Adrenal gland (tissue), 12 donors: Measurements from ENCODE around the gene TPRG1L. TPM values are rescaled to one million over a fixed set of nuclear protein-coding genes. Genes with fewer than 3 reads are reported as not detected.
"Not testable (repeated sequence)": the region's sequence is repeated elsewhere in the genome, so short reads cannot be mapped to it uniquely, and the experiment has no call there.

Experiments
- DNase-seq, 7 donors: peaks; one replicate each; pipeline ENCODE4 v3.0.0-alpha.2; 2019 to 2020
- H3K27ac ChIP-seq, 5 donors: fragments of 200-600 bp; sonication (generic) in 4 of 5; 1 replicate in 3 of 5; 2 replicates in 2 of 5; pipeline versions ENCODE4 v1.5.1 to v1.8.0; 2016 to 2020; ENCODE audit warnings: mild to moderate bottlenecking in 1 of 5
- H3K27me3 ChIP-seq: fragments of 200-600 bp; 2 replicates; pipeline ENCODE4 v1.8.0; 2021
- H3K36me3 ChIP-seq, 2 donors: fragments of 200-600 bp; replicated peaks in 1 of 2; 1 replicate in 1 of 2; 2 replicates in 1 of 2; pipeline versions ENCODE4 v1.5.1 to v1.8.0; 2018 to 2022
- H3K4me1 ChIP-seq, 2 donors: fragments of 200-600 bp; replicated peaks in 1 of 2; 1 replicate in 1 of 2; 2 replicates in 1 of 2; pipeline versions ENCODE4 v1.5.1 to v1.8.0; 2018 to 2021
- H3K4me3 ChIP-seq, 4 donors: fragments of 200-600 bp; sonication (generic) in 3 of 4; one replicate each; pipeline ENCODE4 v1.5.1; 2016 to 2018
- H3K9me3 ChIP-seq, 3 donors: fragments of 200-600 bp; sonication (generic) in 1 of 3; replicated peaks in 1 of 3; 1 replicate in 2 of 3; 2 replicates in 1 of 3; pipeline versions ENCODE4 v1.5.1 to v1.8.0; 2016 to 2021
- CTCF ChIP-seq, 6 experiments: fragments of 450-650 bp in 4 of 6; fragments of 200-600 bp in 2 of 6; sonication (generic) in 1 of 6; IDR thresholded peaks; 1 replicate in 5 of 6; 2 replicates in 1 of 6; pipeline versions ENCODE4 v1.5.1 to v1.8.0; 2016 to 2021; ENCODE audit warnings: antibody characterized with exemption in 6 of 6, mild to moderate bottlenecking in 2 of 6, moderate library complexity in 1 of 6
- POLR2A ChIP-seq, 2 donors: fragments of 450-650 bp; IDR thresholded peaks; one replicate each; pipeline ENCODE4 v1.6.1; 2017; ENCODE audit warnings: antibody characterized with exemption in 2 of 2, mild to moderate bottlenecking in 2 of 2, moderate library complexity in 1 of 2
- WGBS, 4 donors: extraction: QIAGEN DNeasy Blood & Tissue Kit in 2 of 4; methylation state at CpG; one replicate each; pipeline versions ENCODE4 v1.1.5 to v1.1.7; 2013 to 2017; 5-methylcytosine and 5-hydroxymethylcytosine counted together
- intact Hi-C, 2 donors: fragments of 100-400 bp; cut with DNase I; formaldehyde crosslinking; loops; one replicate each; pipeline versions ENCODE4 v1.14.1 to v1.15.0; 2022 to 2023
- polyA plus RNA-seq, 3 donors: library from polyadenylated mRNA; stranded (reverse); fragments of 200-250 nt in 2 of 3; fragments of 350-450 nt in 1 of 3; fragmentation: Illumina TruSeq in 1 of 3; extraction: RNeasy Lipid Tissue Mini Kit (QIAGEN cat#74804) in 1 of 3; gene quantifications; one replicate each; pipeline ENCODE4 v1.2.3, GENCODE V29; 2013 to 2014
- total RNA-seq, 9 donors: library from RNA; depleted of rRNA in 4 of 9; stranded (reverse); fragments of >200 nt in 4 of 9; fragments of 120-200 nt in 1 of 9; fragmentation: NEBNext Ultra II Directional in 1 of 9; extraction: Animal tissue kit (Norgen Biotek cat#: 25700) in 1 of 9; gene quantifications; one replicate each; pipeline versions ENCODE4 v1.1.0 to v1.2.4, GENCODE V29; 2013 to 2023
- donor health status: healthy with polysubstance abuse.
- donor health status: Bipolar disorder and iron deficiency.
- donor health status: DM: yes; HTN: yes; CAD: no.
- donor health status: DM: no; HTN: no; CAD: no.
- donor health status: DM: no; HTN: no; CAD: no.
- donor health status: DM: yes; HTN: yes; CAD: no.

Gene TPRG1L
- total and polyA plus RNA-seq, 12 donors: 15.8 to 52.1 (median 41.4) TPM

DNA sequence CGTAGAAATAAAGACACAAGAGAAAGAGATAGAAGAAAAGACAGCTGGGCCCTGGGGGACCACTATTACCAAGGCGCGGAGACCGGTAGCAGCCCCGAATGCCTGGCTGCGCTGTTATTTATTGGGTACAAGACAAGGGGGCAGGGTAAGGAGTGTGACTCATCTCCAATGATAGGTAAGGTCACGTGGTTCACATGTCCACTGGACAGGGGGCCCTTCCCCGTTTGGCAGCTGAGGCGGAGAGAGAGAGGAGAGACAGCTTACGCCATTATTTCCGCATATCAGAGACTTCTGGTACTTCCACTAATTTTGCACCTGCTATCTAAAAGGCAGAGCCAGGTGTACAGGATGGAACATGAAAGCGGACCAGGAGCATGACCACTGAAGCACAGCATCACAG lies 4.1 kb upstream of the TPRG1L start:
- H3K4me3 ChIP-seq: no peak overlapping the region
- no peaks in the 10 kb centered on the region for H3K9me3 ChIP-seq
- H3K27me3 ChIP-seq: no peaks in the 10 kb centered on the region
- no peak for TF ChIP-seq CTCF (IDR thresholded peaks at IDR 0.05)
- no peak for DNase-seq
- peaks cover 14 to 25% of the 10 kb centered on the region in 2 donors for H3K4me1 ChIP-seq
- 57 to 74% (median 61%) methylated on average over 12 of the region's 12 CpGs for WGBS, 4 donors
- intact Hi-C loops: loop anchor here in 1 of 2 donors (2.0 kb wide), 1 partner anchor 130 kb away; no protein-coding TSS in a partner anchor
- H3K36me3 ChIP-seq: no peaks in the 10 kb centered on the region
- no peak overlapping the region for H3K27ac ChIP-seq

- peak in 5 of 7 donors; percentile 33 to 71 (median 50) for DNase-seq
- intact Hi-C loops: loop anchor here in 1 of 2 donors (2.0 kb wide), 1 partner anchor 130 kb away; no protein-coding TSS in a partner anchor
Measured at GRCh38 chr1:3621151-3621671, 3.6 kb upstream of the TPRG1L start.

GRCh38 chr1:3622102-3622501 lies 2.7 kb upstream of the TPRG1L start:
- H3K9me3 ChIP-seq, H3K36me3 ChIP-seq, intact Hi-C loops, DNase-seq, H3K27ac ChIP-seq, H3K27me3 ChIP-seq, H3K4me3 ChIP-seq: not testable (repeated sequence)
- WGBS, 4 donors: 73 to 90% (median 85%) methylated on average over 9 of the region's 9 CpGs
- H3K4me1 ChIP-seq: peaks cover 15 to 35% of the 10 kb centered on the region in 2 donors

More at GRCh38 chr1:3621151-3621671, 3.6 kb upstream of the TPRG1L start:
- H3K4me3 ChIP-seq, H3K9me3 ChIP-seq, H3K27me3 ChIP-seq, H3K36me3 ChIP-seq, H3K27ac ChIP-seq: not testable (repeated sequence)
- 24 to 33% (median 28%) methylated on average over 12 to 14 of the region's 15 CpGs for WGBS, 4 donors
- TF ChIP-seq CTCF (IDR thresholded peaks at IDR 0.05): peak; percentile 26 to 73 (median 50)
- peaks cover 15 to 30% of the 10 kb centered on the region in 2 donors for H3K4me1 ChIP-seq

- no peaks in the 10 kb centered on the region for H3K9me3 ChIP-seq
- no peaks in the 10 kb centered on the region for H3K27me3 ChIP-seq
- intact Hi-C loops: no loop called here
- H3K27ac ChIP-seq: peak overlapping the region in 1 of 5 donors; percentile 97
- H3K4me3 ChIP-seq: peak overlapping the region; percentile 26 to 100 (median 48)
- peaks cover 0 to 15% of the 10 kb centered on the region in 2 donors for H3K36me3 ChIP-seq
- H3K4me1 ChIP-seq: peaks cover 15 to 35% of the 10 kb centered on the region in 2 donors
- WGBS, 4 donors: 31 to 36% (median 35%) methylated on average over 21 to 23 of the region's 23 CpGs
- no peak for DNase-seq
- TF ChIP-seq CTCF (IDR thresholded peaks at IDR 0.05) (no peak), POLR2A (IDR thresholded peaks at IDR 0.05) (no peak)
Measured at GRCh38 chr1:3623441-3624199, 1.2 kb upstream of the TPRG1L start.
